Measurements from ENCODE around the gene SMARCAL1.
A peak's percentile ranks its signal among the peaks of the same experiment; 100 is the strongest.

Gene SMARCAL1

GRCh38 chr2:216477283-216478035 lies 65.2 kb downstream of the SMARCAL1 start:
- DNase-seq: no peak

GRCh38 chr2:216478151-216478550 lies 65.9 kb downstream of the SMARCAL1 start:
- peak; percentile 42 for DNase-seq

GRCh38 chr2:216478791-216479190 lies 66.5 kb downstream of the SMARCAL1 start:
- no peak for DNase-seq

- DNase-seq: no peak
Measured at GRCh38 chr2:216480221-216480620, 67.9 kb downstream of the SMARCAL1 start.

GRCh38 chr2:216482640-216483039 lies 70.4 kb downstream of the SMARCAL1 start:
- DNase-seq: no peak

GRCh38 chr2:216485237-216485636 lies 73.0 kb downstream of the SMARCAL1 start:
- DNase-seq: no peak

GRCh38 chr2:216485745-216486144 lies 73.5 kb downstream of the SMARCAL1 start:
- DNase-seq: no peak

- DNase-seq: no peak
Measured at GRCh38 chr2:216486271-216486670, 74.0 kb downstream of the SMARCAL1 start.

GRCh38 chr2:216486708-216487107 lies 74.4 kb downstream of the SMARCAL1 start:
- no peak for DNase-seq

- peak; percentile 67 for DNase-seq
Measured at GRCh38 chr2:216490061-216490460, 77.8 kb downstream of the SMARCAL1 start.

GRCh38 chr2:216491793-216492596 lies 79.7 kb downstream of the SMARCAL1 start:
- DNase-seq: no peak

- DNase-seq: peak; percentile 92
Measured at GRCh38 chr2:216492597-216493333, 80.5 kb downstream of the SMARCAL1 start.

GRCh38 chr2:216493334-216493685 lies 81.0 kb downstream of the SMARCAL1 start:
- no peak for DNase-seq

GRCh38 chr2:216495656-216496055 lies 83.4 kb downstream of the SMARCAL1 start:
- DNase-seq: peak; percentile 57

- no peak for DNase-seq
Measured at GRCh38 chr2:216497382-216498069, 85.2 kb downstream of the SMARCAL1 start.

GRCh38 chr2:216498070-216498378 lies 85.7 kb downstream of the SMARCAL1 start:
- DNase-seq: no peak

GRCh38 chr2:216498379-216499352 lies 86.4 kb downstream of the SMARCAL1 start, which contains the start of gene RPL37A:
Gene RPL37A, plus strand, starts transcription at chr2:216498844. Its CDS starts 31 bp downstream, at chr2:216498875.
- DNase-seq: peak; percentile 97

GRCh38 chr2:216499641-216500218 lies 87.4 kb downstream of the SMARCAL1 start:
- no peak for DNase-seq

- DNase-seq: no peak
Measured at GRCh38 chr2:216500572-216500971, 88.3 kb downstream of the SMARCAL1 start.

- DNase-seq: no peak
Measured at GRCh38 chr2:216501854-216502253, 89.6 kb downstream of the SMARCAL1 start.
